HepG2 (cell line): Measurements from ENCODE around the gene SLFN12L.
"Not testable (repeated sequence)": the region's sequence is repeated elsewhere in the genome, so short reads cannot be mapped to it uniquely, and the experiment has no call there.

Experiments used
- CTCF ChIP-seq: sonication (generic); formaldehyde crosslinking; IDR thresholded peaks from 2 replicates; pipeline ENCODE4 v1.5.0; 2020; ENCODE audit warnings: mild to moderate bottlenecking, missing genetic modification reagents, moderate library complexity
- HINFP ChIP-seq: sonication (generic); formaldehyde crosslinking; IDR thresholded peaks from 2 replicates; pipeline ENCODE4 v1.4.0; 2020; ENCODE audit warnings: low read depth, mild to moderate bottlenecking, missing genetic modification reagents
- KDM4B ChIP-seq: sonication (generic); formaldehyde crosslinking; IDR thresholded peaks from 2 replicates; pipeline ENCODE4 v1.4.0; 2020; ENCODE audit warnings: missing genetic modification reagents
- POLR2AphosphoS2 ChIP-seq: IDR thresholded peaks from 2 replicates; pipeline ENCODE4 v1.6.1; 2011; ENCODE audit warnings: low read depth, low read length, improper control_type of control experiment
- POLR2AphosphoS5 ChIP-seq: IDR thresholded peaks from 2 replicates; pipeline ENCODE4 v1.6.1; 2012; ENCODE audit warnings: low read depth, low read length
- SIN3A ChIP-seq: IDR thresholded peaks from 2 replicates; pipeline ENCODE4 v1.6.1; 2011; ENCODE audit warnings: low read depth, mild to moderate bottlenecking, control low read depth, low read length, borderline replicate concordance
- ZBTB14 ChIP-seq: sonication (generic); formaldehyde crosslinking; IDR thresholded peaks from 2 replicates; pipeline ENCODE4 v1.4.0; 2020; ENCODE audit warnings: missing genetic modification reagents
- ZBTB40 ChIP-seq, 2 experiments: fragments of 450-650 bp in 1 of 2; sonication (generic) in 1 of 2; formaldehyde crosslinking in 1 of 2; IDR thresholded peaks; 2 replicates each; pipeline versions ENCODE4 v1.6.1 to v1.8.0; 2016 to 2022; ENCODE audit warnings: antibody characterized with exemption in 1 of 2, mild to moderate bottlenecking in 1 of 2, missing genetic modification reagents in 1 of 2

- TF ChIP-seq KDM4B (CRISPR knock-in tag); ZBTB14 (CRISPR knock-in tag); HINFP (CRISPR knock-in tag); SIN3A; CTCF; POLR2AphosphoS5; ZBTB40 (IDR thresholded peaks at IDR 0.05); ZBTB40 (CRISPR knock-in tag; IDR thresholded peaks at IDR 0.05); POLR2AphosphoS2: not testable (repeated sequence)
Measured at GRCh38 chr17:35507714-35508113, 29.8 kb downstream of the SLFN12L start.
